Measurements from ENCODE around the gene AGER.

Gene AGER

DNA sequence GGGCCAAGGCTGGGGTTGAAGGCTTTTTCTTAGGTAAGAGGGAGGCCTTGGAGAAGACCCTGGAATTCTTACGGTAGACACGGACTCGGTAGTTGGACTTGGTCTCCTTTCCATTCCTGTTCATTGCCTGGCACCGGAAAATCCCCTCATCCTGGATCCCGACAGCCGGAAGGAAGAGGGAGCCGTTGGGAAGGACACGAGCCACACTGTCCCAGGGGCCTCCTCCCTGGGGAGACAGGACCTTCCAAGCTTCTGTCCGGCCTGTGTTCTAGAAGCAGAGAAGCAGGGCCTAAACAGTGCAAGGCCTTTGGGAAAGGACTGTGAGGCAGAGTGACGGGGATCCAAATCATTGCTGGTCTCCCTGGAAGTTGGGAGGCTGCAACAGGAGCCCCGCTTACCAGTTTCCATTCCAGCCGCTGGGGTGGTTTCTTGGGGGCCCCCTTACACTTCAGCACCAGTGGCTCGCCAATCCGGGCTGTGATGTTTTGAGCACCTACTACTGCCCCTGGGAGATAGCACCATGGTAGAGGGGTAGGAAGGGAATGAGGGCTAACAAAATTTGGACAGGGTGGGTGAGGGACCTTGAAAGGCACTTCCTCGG is 470 bp downstream of the AGER start:
- DNase-seq, result no peak
- Mint-ChIP-seq H3K9me3 (no peaks in the 10 kb centered on the region), H3K4me1 (peaks cover 65% of the 10 kb centered on the region), H3K36me3 (ENCODE audit: low read depth) (peaks cover 48% of the 10 kb centered on the region), H3K27me3 (ENCODE audit: low read depth, poor library complexity) (no peaks in the 10 kb centered on the region), H3K4me3 (no peak overlapping the region), H3K27ac (peak overlapping the region; percentile 93)
- TF ChIP-seq, protein P1, sequence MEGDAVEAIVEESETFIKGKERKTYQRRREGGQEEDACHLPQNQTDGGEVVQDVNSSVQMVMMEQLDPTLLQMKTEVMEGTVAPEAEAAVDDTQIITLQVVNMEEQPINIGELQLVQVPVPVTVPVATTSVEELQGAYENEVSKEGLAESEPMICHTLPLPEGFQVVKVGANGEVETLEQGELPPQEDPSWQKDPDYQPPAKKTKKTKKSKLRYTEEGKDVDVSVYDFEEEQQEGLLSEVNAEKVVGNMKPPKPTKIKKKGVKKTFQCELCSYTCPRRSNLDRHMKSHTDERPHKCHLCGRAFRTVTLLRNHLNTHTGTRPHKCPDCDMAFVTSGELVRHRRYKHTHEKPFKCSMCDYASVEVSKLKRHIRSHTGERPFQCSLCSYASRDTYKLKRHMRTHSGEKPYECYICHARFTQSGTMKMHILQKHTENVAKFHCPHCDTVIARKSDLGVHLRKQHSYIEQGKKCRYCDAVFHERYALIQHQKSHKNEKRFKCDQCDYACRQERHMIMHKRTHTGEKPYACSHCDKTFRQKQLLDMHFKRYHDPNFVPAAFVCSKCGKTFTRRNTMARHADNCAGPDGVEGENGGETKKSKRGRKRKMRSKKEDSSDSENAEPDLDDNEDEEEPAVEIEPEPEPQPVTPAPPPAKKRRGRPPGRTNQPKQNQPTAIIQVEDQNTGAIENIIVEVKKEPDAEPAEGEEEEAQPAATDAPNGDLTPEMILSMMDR (IDR thresholded peaks at IDR 0.05), result no peak

DNA sequence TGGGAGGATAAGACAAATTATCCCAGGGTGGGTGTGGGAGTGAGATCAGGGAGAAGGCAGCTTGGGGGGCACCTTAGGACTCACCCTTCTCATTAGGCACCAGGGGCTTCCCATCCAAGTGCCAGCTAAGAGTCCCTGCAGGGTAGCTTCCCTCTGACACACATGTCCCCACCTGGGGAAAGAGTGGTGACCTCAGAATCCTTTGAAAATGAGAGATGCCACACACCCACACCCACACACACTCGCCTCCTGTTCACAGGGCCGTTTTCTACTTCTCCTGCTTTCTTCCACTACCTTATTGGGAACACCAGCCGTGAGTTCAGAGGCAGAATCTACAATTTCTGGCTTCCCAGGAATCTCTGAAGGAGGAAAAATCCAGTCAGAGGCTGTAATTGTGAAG is 1.0 kb downstream of the AGER start:
- H3K27ac Mint-ChIP-seq, result peak overlapping the region; percentile 69
- H3K27me3 Mint-ChIP-seq (ENCODE audit: low read depth, poor library complexity), result no peaks in the 10 kb centered on the region
- TF ChIP-seq, protein P1 (IDR thresholded peaks at IDR 0.05), result no peak
- H3K4me3 Mint-ChIP-seq, result no peak overlapping the region
- H3K4me1 Mint-ChIP-seq, result peaks cover 65% of the 10 kb centered on the region
- no peaks in the 10 kb centered on the region for H3K9me3 Mint-ChIP-seq
- peaks cover 48% of the 10 kb centered on the region for H3K36me3 Mint-ChIP-seq (ENCODE audit: low read depth)
- no peak for DNase-seq

DNA sequence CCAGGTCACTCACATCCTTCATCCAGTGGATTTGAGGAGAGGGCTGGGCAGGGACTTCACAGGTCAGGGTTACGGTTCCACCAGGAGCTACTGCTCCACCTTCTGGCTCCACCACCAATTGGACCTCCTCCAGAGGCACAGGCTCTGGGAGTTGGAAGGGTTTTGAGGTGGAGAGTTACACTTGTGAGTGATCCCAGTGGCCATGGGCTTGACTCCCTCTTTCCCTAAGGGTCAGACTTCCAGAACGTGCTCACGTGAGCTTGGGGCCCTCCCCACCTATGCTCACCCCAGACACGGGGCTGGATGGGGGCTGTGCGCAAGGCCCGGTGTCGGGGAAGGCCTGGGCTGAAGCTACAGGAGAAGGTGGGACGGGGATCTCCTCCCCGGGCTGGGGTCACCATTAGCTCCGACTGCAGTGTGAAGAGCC is 1.5 kb downstream of the AGER start:
- H3K27ac Mint-ChIP-seq, result peak overlapping the region; percentile 80
- peaks cover 61% of the 10 kb centered on the region for H3K4me1 Mint-ChIP-seq
- H3K4me3 Mint-ChIP-seq, result no peak overlapping the region
- no peak for DNase-seq
- peaks cover 45% of the 10 kb centered on the region for H3K36me3 Mint-ChIP-seq (ENCODE audit: low read depth)
- TF ChIP-seq, protein P1 (IDR thresholded peaks at IDR 0.05), result no peak
- no peaks in the 10 kb centered on the region for H3K9me3 Mint-ChIP-seq
- no peaks in the 10 kb centered on the region for H3K27me3 Mint-ChIP-seq (ENCODE audit: low read depth, poor library complexity)

DNA sequence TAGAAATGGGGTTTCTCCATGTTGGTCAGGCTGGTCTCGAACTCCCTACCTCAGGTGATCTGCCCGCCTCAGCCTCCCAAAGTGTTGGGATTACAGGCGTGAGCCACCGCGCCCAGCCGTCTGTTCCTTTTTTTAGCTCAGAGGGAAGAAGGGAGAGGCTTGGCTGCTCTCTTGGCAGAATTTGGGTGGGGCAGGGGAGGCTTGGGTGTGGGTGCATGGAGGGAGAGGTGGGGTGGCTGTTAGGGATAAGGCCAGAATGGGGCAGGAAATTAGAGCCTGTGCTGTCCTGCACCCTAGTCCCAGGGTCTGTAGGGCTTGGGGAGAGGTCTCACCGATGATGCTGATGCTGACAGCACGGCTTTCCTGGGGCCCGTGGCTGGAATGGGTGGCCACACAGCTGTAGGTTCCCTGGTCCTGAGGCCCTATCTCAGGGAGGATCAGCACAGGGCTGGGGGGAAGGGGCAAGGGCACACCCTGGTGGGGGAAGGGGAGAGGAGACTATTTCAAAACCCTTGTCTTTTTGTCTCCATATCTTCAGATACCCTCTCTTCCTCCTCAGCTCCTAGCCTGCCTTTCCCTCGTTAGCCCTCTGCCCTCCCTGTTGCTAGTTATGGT is 2.0 kb downstream of the AGER start:
- no peak overlapping the region for H3K4me3 Mint-ChIP-seq
- TF ChIP-seq, protein P1 (IDR thresholded peaks at IDR 0.05), result no peak
- peak overlapping the region; percentile 80 for H3K27ac Mint-ChIP-seq
- H3K4me1 Mint-ChIP-seq, result peaks cover 61% of the 10 kb centered on the region
- no peaks in the 10 kb centered on the region for H3K9me3 Mint-ChIP-seq
- no peaks in the 10 kb centered on the region for H3K27me3 Mint-ChIP-seq (ENCODE audit: low read depth, poor library complexity)
- peaks cover 40% of the 10 kb centered on the region for H3K36me3 Mint-ChIP-seq (ENCODE audit: low read depth)
- DNase-seq, result no peak

DNA sequence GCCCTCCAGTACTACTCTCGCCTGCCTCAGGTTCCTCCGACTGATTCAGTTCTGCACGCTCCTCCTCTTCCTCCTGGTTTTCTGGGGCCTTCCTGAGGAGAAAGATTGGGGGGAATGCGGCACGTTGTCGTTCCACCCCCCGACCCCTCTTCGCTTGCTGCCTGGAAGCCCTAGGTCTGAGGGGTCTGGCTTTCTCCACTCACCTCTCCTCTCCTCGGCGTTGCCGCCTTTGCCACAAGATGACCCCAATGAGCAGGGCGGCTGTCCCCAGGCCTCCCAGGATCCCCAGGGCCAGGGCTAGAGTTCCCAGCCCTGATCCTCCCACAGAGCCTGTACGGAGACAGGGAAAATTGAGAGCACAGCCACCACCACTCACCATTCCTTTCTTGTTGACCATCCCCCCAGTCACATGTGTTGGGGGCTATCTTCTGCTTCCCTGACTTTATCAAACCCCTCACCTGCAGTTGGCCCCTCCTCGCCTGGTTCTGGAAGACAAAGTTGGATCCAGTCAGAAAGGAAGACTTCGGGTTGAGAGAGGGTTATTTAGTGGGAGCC is 2.8 kb downstream of the AGER start:
- H3K9me3 Mint-ChIP-seq, result no peaks in the 10 kb centered on the region
- TF ChIP-seq, protein P1 (IDR thresholded peaks at IDR 0.05), result no peak
- H3K4me1 Mint-ChIP-seq, result peaks cover 61% of the 10 kb centered on the region
- H3K27ac Mint-ChIP-seq, result peak overlapping the region; percentile 64
- peaks cover 32% of the 10 kb centered on the region for H3K36me3 Mint-ChIP-seq (ENCODE audit: low read depth)
- H3K27me3 Mint-ChIP-seq (ENCODE audit: low read depth, poor library complexity), result no peaks in the 10 kb centered on the region
- DNase-seq, result no peak
- peak overlapping the region; percentile 93 for H3K4me3 Mint-ChIP-seq
